Activated CD4-positive, alpha-beta memory T cell treated with anti-CD3 and anti-CD28 coated beads, Interleukin-2, amount 10 ng/mL, durations not matched to agents 7 days and 5 days (primary cell): ENCODE data around the gene DTNBP1. TPM values are rescaled to one million over a fixed set of nuclear protein-coding genes. Genes with fewer than 3 reads are reported as not detected.

Experiments used
- CTCF ChIA-PET: fragments of 350-600 bp; sonication (Branson Sonifier 250); formaldehyde crosslinking; loops from one replicate; lab custom pipeline; 2021; ENCODE audit warnings: antibody characterized with exemption, inconsistent platforms; lab: Charles Lee
- POLR2A ChIA-PET: fragments of 350-600 bp; sonication (Branson Sonifier 250); formaldehyde crosslinking; loops from one replicate; lab custom pipeline; 2021; ENCODE audit warnings: antibody characterized with exemption; lab: Charles Lee
- DNase-seq: peaks from one replicate; pipeline ENCODE4 v3.0.0-alpha.2; 2020
- H3K27ac Mint-ChIP-seq: one replicate; pipeline ENCODE4 v1.8.0; 2021; ENCODE audit warnings: mild to moderate bottlenecking, mixed read lengths
- H3K27me3 Mint-ChIP-seq: one replicate; pipeline ENCODE4 v1.8.0; 2021; ENCODE audit warnings: mixed read lengths
- H3K36me3 Mint-ChIP-seq: one replicate; pipeline ENCODE4 v1.8.0; 2021; ENCODE audit warnings: low read depth, mixed read lengths
- H3K4me1 Mint-ChIP-seq: one replicate; pipeline ENCODE4 v1.8.0; 2021; ENCODE audit warnings: mixed read lengths
- H3K4me3 Mint-ChIP-seq: one replicate; pipeline ENCODE4 v1.8.0; 2021; ENCODE audit warnings: mild to moderate bottlenecking, mixed read lengths
- H3K9me3 Mint-ChIP-seq: one replicate; pipeline ENCODE4 v1.8.0; 2021; ENCODE audit warnings: mixed read lengths
- total RNA-seq, 2 experiments: library from RNA; stranded (reverse); gene quantifications; one replicate each; pipeline ENCODE4 v1.2.3, GENCODE V29; 2021

Gene DTNBP1
- total RNA-seq, 2 experiments from 2014 or later = 26.5 to 27.9 TPM

DNA sequence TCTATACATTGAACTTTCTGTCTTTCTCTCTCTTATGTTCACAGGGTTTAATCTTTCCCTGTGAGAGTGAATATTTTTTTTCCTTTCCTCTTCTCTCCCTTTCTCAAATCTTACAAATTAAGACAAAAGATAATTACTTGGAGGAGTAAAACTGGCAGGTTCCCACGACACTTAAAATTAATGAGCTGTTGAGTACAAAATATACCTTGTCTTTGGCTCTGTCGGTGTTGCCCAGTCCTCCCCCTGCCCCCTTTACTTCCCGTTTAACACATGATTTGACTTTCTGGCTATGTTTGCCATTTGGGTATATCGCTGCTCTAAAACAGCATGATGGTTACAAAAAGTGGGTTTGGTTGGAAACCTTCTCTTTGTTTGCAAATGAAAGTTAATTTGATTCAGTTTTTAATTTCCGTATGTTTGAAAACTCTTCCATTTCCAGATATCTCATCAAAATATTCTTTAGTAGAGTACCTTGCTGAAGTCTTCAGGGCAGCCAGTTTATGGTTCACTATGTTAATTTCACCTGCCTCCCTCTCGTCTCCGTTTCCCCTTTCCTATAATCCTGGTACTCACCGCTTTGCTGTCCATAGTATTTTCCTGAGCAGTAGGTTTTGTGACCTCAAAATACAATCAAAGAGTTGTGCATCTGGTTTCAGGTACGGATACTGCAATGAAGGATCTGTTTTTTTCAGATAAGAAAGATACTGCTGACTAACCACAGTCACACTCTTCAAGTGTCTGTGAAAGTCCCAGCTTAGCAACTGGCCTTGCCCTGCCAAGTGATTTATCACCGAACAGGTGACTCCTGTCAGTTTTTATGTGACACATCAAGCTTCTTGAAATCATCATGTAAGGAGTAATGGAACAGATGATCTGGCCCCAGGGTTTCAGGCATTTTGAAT, 181.2 kb downstream of the DTNBP1 start:
- peaks cover 14% of the 10 kb centered on the region for H3K4me1 Mint-ChIP-seq

DNA sequence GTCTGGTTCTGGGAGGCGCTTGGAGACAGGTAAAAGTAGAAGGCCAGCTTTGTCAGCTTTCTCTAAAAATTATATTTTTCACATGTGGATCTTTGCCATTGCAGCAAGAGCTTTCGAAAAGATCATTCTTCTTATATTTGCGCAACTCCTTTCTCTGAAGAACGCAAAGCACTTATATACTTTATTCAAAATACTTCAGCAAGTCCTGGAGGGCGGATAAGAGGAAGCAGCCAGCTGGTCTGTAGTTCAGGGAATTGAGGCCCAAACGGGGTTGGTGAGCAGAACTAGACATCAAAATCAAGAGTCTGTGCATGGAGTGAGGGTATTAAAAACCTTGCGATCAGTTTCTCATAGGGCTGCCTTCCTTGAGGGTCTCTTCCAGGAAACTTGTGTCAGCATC, 182.3 kb downstream of the DTNBP1 start:
- POLR2A ChIA-PET = no interaction called here
- Mint-ChIP-seq H3K4me3 (no peak overlapping the region), H3K9me3 (no peaks in the 10 kb centered on the region), H3K27ac (no peak overlapping the region), H3K36me3 (peaks cover 12% of the 10 kb centered on the region), H3K4me1 (peaks cover 14% of the 10 kb centered on the region), H3K27me3 (no peaks in the 10 kb centered on the region)
- DNase-seq = no peak
- CTCF ChIA-PET = interaction anchor here (0.5 to 0.9 kb wide), 2 partner anchors 12 to 239 kb away, joined by 3 to 4 read pairs; no protein-coding TSS in a partner anchor

More for the DNA sequence above, 181.2 kb downstream of the DTNBP1 start:
- no peak for DNase-seq
- ChIA-PET CTCF (interaction anchor here (0.9 kb wide), 1 partner anchor 13 kb away, joined by 3 read pairs; no protein-coding TSS in a partner anchor), POLR2A (interaction anchor here (0.8 to 1.3 kb wide), 2 partner anchors 49 to 236 kb away, joined by 3 read pairs; partner anchors contain the start of gene JARID2)
- H3K9me3 Mint-ChIP-seq = no peaks in the 10 kb centered on the region
- H3K27ac Mint-ChIP-seq = no peak overlapping the region
- H3K4me3 Mint-ChIP-seq = no peak overlapping the region
- peaks cover 7% of the 10 kb centered on the region for H3K36me3 Mint-ChIP-seq
- no peaks in the 10 kb centered on the region for H3K27me3 Mint-ChIP-seq

DNA sequence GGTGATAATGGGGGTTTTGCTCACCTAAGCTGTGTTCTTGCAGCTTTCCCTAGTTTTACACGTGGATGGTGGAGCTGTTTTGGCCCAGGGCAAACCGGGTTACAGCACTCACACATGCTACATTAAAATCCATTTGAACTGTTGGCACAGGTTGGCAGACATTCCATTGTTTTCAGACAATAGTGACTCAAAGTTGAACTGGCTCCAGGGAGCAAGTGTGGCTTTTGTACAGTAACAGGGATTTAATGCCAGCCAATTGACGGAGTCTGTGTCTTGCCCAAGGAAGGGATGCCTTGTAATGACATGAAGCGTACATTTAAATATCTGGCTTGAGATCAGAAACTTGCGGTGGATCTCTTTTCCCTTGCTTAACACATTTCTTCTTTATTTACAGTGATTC, 183.1 kb downstream of the DTNBP1 start:
- H3K4me1 Mint-ChIP-seq = peaks cover 14% of the 10 kb centered on the region
- no peaks in the 10 kb centered on the region for H3K9me3 Mint-ChIP-seq
- H3K36me3 Mint-ChIP-seq = peaks cover 18% of the 10 kb centered on the region
- H3K4me3 Mint-ChIP-seq = no peak overlapping the region
- no peak for DNase-seq
- H3K27ac Mint-ChIP-seq = no peak overlapping the region
- POLR2A ChIA-PET = no interaction called here
- no peaks in the 10 kb centered on the region for H3K27me3 Mint-ChIP-seq
- CTCF ChIA-PET = no interaction called here

DNA sequence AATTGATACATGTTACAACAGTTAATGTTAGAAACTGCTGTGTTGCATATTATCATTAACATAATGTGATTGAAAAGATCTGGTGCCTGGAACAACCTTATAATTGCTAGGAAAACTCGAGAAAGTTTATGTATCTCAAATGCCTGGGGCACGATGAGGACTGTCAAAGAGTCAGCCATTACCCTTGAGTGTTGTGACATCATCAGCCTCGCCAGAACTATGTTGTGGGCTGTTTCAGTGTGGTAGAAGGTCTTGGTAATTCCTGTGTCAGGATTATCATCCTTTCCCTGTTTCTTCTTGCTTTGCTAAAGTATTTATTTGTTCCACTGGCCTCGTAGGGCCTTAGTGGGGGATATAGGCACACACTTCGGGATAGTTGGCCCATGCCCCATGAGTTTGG, 185.1 kb downstream of the DTNBP1 start:
- H3K27ac Mint-ChIP-seq = no peak overlapping the region
- POLR2A ChIA-PET = no interaction called here
- H3K36me3 Mint-ChIP-seq = peaks cover 24% of the 10 kb centered on the region
- H3K4me1 Mint-ChIP-seq = peaks cover 14% of the 10 kb centered on the region
- no peak for DNase-seq
- no peaks in the 10 kb centered on the region for H3K27me3 Mint-ChIP-seq
- CTCF ChIA-PET = interaction anchor here (0.6 kb wide), 1 partner anchor 294 kb away, joined by 3 read pairs; no protein-coding TSS in a partner anchor
- H3K4me3 Mint-ChIP-seq = no peak overlapping the region
- H3K9me3 Mint-ChIP-seq = no peaks in the 10 kb centered on the region

DNA sequence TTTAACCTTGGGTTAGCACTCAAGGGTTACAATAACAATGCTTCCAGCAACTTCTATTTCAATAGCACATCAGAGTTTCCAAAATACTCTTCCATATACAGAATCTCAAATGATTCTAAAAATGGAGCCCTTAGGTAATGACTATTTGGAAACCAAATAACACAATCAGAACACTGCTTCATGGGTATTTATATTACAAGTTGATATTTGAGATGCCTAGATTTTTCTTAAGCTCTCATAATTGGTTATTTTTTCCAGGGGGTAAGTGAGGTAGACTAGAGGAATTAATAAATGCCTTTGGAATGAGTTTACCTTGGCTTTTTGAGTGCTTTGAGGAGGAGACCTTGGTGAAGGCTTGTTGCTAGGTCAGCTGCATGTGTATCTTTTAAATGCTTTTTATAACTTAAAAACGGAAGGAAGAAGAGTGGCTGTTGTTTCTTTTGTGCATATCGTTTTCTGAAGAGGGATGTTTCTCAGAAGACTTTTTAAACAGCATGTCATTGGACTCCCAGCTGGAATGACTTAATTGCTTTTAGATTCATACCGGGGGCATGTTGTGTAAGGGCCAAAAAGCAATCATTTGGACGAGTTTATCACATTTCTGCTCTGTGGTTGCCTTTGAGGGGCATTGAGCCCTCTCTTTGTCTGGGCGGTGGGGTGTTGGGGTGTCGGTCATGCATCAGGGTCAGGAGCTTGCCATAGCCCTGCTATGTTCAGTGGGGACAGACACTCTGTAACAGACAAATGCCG, 186.0 kb downstream of the DTNBP1 start:
- H3K9me3 Mint-ChIP-seq = no peaks in the 10 kb centered on the region
- H3K4me3 Mint-ChIP-seq = no peak overlapping the region
- CTCF ChIA-PET = no interaction called here
- peaks cover 11% of the 10 kb centered on the region for H3K4me1 Mint-ChIP-seq
- POLR2A ChIA-PET = interaction anchor here (1.1 kb wide), 1 partner anchor 231 kb away, joined by 3 read pairs; the partner anchor contains the start of gene JARID2
- no peak overlapping the region for H3K27ac Mint-ChIP-seq
- no peak for DNase-seq
- no peaks in the 10 kb centered on the region for H3K27me3 Mint-ChIP-seq
- peaks cover 31% of the 10 kb centered on the region for H3K36me3 Mint-ChIP-seq

DNA sequence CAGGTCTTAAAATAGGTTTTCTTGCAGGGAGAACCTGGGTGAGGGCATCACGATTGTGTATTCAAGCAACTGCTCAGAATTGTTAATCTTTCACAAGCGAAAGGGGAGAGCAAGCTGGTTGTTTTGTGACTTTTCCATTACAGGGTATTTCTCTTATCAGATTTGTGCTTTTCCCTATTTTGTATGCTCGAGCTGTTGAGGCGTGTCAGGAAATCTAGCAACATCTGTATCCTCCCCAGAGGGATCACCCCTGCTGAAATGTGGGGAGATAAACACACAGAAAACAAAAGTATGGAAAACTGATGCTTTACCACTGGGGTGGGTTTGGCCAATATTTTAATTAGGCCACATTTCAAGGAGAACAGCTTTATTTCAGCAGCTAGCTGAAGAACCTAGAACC, 187.0 kb downstream of the DTNBP1 start:
- no peaks in the 10 kb centered on the region for H3K9me3 Mint-ChIP-seq
- peaks cover 2% of the 10 kb centered on the region for H3K4me1 Mint-ChIP-seq
- ChIA-PET CTCF (interaction anchor here (2.3 kb wide), 1 partner anchor 12 kb away, joined by 9 read pairs; no protein-coding TSS in a partner anchor), POLR2A (interaction anchor here (1.1 kb wide), 1 partner anchor 230 kb away, joined by 3 read pairs; the partner anchor contains the start of gene JARID2)
- peaks cover 31% of the 10 kb centered on the region for H3K36me3 Mint-ChIP-seq
- H3K27ac Mint-ChIP-seq = no peak overlapping the region
- DNase-seq = no peak
- no peak overlapping the region for H3K4me3 Mint-ChIP-seq
- H3K27me3 Mint-ChIP-seq = no peaks in the 10 kb centered on the region

DNA sequence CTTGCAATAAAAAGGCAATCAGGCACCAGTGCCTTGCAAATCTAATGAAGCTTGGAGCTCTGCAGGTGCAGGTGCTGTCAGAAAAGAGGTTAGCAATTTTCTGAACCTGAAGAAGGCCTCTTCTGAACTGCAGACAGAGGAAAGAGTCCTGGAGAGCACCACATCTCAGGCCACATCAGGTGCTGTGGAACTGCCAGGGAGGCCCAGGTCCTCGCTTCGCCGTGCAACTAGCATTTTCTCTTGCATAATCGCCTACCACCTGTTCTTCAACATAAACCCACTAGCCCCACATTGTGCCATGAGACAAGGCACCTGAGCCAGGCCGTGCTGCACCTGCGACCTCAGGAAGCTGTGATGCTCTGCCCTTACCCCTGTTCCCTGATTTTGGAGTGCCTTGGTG, 187.6 kb downstream of the DTNBP1 start:
- no peaks in the 10 kb centered on the region for H3K27me3 Mint-ChIP-seq
- peaks cover 31% of the 10 kb centered on the region for H3K36me3 Mint-ChIP-seq
- CTCF ChIA-PET = interaction anchor here (2.3 kb wide), 1 partner anchor 11 kb away, joined by 9 read pairs; no protein-coding TSS in a partner anchor
- no peaks in the 10 kb centered on the region for H3K9me3 Mint-ChIP-seq
- POLR2A ChIA-PET = interaction anchor here (1.1 kb wide), 1 partner anchor 229 kb away, joined by 3 read pairs; the partner anchor contains the start of gene JARID2
- no peak for DNase-seq
- peaks cover 2% of the 10 kb centered on the region for H3K4me1 Mint-ChIP-seq
- H3K4me3 Mint-ChIP-seq = no peak overlapping the region
- H3K27ac Mint-ChIP-seq = no peak overlapping the region

DNA sequence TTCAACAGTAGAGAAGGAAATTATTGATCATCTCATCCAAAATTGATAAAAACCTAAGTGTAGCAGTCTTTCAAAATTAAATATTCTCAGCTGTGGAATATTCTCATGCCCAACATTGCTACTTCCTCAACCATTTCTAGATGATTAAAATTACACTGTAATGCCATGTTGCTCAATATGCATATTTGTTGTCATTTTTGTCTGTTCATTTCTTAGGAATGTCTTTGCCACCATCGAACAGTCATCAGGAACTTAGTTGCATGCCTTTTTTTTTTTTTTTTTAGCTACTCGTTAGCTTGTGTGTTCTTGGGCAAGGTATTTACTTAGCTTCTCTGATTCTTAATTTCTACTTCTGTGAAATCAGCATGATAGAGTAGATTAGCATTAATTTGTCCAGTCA, 188.6 kb downstream of the DTNBP1 start:
- Mint-ChIP-seq H3K4me1 (peaks cover 2% of the 10 kb centered on the region), H3K27ac (no peak overlapping the region), H3K27me3 (no peaks in the 10 kb centered on the region), H3K9me3 (no peaks in the 10 kb centered on the region), H3K4me3 (no peak overlapping the region), H3K36me3 (peaks cover 31% of the 10 kb centered on the region)
- ChIA-PET CTCF (interaction anchor here (2.3 kb wide), 1 partner anchor 10 kb away, joined by 9 read pairs; no protein-coding TSS in a partner anchor), POLR2A (no interaction called here)
- no peak for DNase-seq

DNA sequence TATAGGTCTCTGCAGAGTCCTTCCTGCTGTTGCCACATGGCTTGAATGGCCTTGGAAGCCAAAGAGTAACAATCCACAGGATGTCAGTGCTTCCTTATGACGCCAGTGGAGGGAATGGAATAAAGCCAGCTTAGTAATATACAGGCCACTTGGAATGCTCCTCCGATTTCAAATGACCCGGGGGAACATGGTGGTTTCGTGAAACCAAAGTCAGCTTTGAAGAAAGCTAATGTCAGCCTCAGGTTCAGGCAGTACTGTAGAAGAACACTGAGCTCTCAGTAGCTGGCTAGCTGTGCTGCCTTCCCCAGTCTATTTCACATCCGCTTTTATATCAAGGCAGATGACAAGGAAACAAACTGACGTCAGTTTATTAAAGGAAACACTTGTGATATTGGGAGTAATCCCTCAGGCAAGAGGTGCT, 189.1 kb downstream of the DTNBP1 start:
- POLR2A ChIA-PET = no interaction called here
- Mint-ChIP-seq H3K4me1 (peaks cover 2% of the 10 kb centered on the region), H3K4me3 (no peak overlapping the region), H3K36me3 (peaks cover 29% of the 10 kb centered on the region), H3K9me3 (no peaks in the 10 kb centered on the region), H3K27ac (no peak overlapping the region), H3K27me3 (no peaks in the 10 kb centered on the region)
- DNase-seq = no peak
- CTCF ChIA-PET = interaction anchor here (2.3 kb wide), 1 partner anchor 10 kb away, joined by 9 read pairs; no protein-coding TSS in a partner anchor

DNA sequence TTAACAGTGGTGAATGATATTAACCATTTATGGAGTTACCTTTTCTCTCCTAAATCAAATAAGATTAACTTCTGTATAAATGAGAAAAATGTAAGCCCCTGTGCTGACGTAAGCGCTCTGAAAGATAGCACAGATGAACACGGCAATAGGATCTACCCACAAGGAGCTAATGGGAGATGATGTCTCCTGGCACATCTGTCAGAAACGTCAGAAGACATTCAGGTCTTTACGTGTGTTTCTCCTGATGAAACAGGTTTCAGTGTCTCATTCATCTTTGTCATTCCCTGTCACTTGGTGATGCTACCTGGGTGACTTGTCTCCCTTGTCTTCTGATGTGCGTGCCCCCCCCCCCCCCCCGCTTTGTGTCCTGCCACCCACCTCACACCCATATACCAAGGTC, 189.7 kb downstream of the DTNBP1 start:
- H3K36me3 Mint-ChIP-seq = peaks cover 35% of the 10 kb centered on the region
- no peaks in the 10 kb centered on the region for H3K27me3 Mint-ChIP-seq
- no peaks in the 10 kb centered on the region for H3K9me3 Mint-ChIP-seq
- H3K27ac Mint-ChIP-seq = no peak overlapping the region
- peaks cover 2% of the 10 kb centered on the region for H3K4me1 Mint-ChIP-seq
- CTCF ChIA-PET = no interaction called here
- no peak for DNase-seq
- H3K4me3 Mint-ChIP-seq = no peak overlapping the region
- POLR2A ChIA-PET = no interaction called here
